Measurements from ENCODE around the gene BRIP1. TPM values are rescaled to one million over a fixed set of nuclear protein-coding genes. Genes with fewer than 3 reads are reported as not detected.

The BRIP1 gene
- total RNA-seq, 1 donor from 2014 or later: 6.4 TPM

- Histone ChIP-seq H3K27ac (ENCODE audit: low read depth, low read length) (no peak overlapping the region), H3K36me3 (ENCODE audit: insufficient read depth, low read length) (no peaks in the 10 kb centered on the region), H3K9ac (ENCODE audit: low read length) (no peak overlapping the region), H3K27me3 (ENCODE audit: insufficient read depth, low read length) (no peaks in the 10 kb centered on the region), H3K4me2 (ENCODE audit: low read length) (no peak overlapping the region), H2AFZ (ENCODE audit: low read depth, low read length) (no peak overlapping the region), H4K20me1 (ENCODE audit: insufficient read depth, low read length) (no peaks in the 10 kb centered on the region), H3K79me2 (ENCODE audit: insufficient read depth, low read length) (no peaks in the 10 kb centered on the region), H3K4me1 (ENCODE audit: insufficient read depth, low read length) (no peaks in the 10 kb centered on the region), H3K9me3 (ENCODE audit: insufficient read depth, low read depth, low read length) (no peaks in the 10 kb centered on the region), H3K4me3 (ENCODE audit: insufficient read depth, low read depth, low read length) (no peak overlapping the region)
- peaks cover 2% of the 10 kb centered on the region for H3K36me3 Mint-ChIP-seq (ENCODE audit: low read depth, unreplicated experiment)
- no peak overlapping the region for H3K4me3 Mint-ChIP-seq (ENCODE audit: unreplicated experiment)
- H3K27me3 Mint-ChIP-seq (ENCODE audit: low read depth, unreplicated experiment): no peaks in the 10 kb centered on the region
- no peak for TF ChIP-seq CTCF (IDR thresholded peaks at IDR 0.05; ENCODE audit: insufficient read depth, low read depth, low read length)
- no peak for TF ChIP-seq EZH2 (IDR thresholded peaks at IDR 0.05; ENCODE audit: insufficient read depth, low read length)
- FAIRE-seq (no peak), DNase-seq (ENCODE audit: low read depth) (no peak)
- H3K9me3 Mint-ChIP-seq (ENCODE audit: unreplicated experiment): no peaks in the 10 kb centered on the region
- H3K4me1 Mint-ChIP-seq (ENCODE audit: low read depth, unreplicated experiment): no peaks in the 10 kb centered on the region
- H3K27ac Mint-ChIP-seq (ENCODE audit: unreplicated experiment): no peak overlapping the region
Observed at GRCh38 chr17:61710546-61710945, 152.8 kb downstream of the BRIP1 start.

GRCh38 chr17:61709567-61709966, 153.8 kb downstream of the BRIP1 start:
- H3K4me3 Mint-ChIP-seq (ENCODE audit: unreplicated experiment): no peak overlapping the region

More at GRCh38 chr17:61709567-61709966, 153.8 kb downstream of the BRIP1 start:
- Mint-ChIP-seq H3K4me1 (ENCODE audit: low read depth, unreplicated experiment) (no peaks in the 10 kb centered on the region), H3K9me3 (ENCODE audit: unreplicated experiment) (no peaks in the 10 kb centered on the region), H3K27me3 (ENCODE audit: low read depth, unreplicated experiment) (no peaks in the 10 kb centered on the region), H3K36me3 (ENCODE audit: low read depth, unreplicated experiment) (peaks cover 2% of the 10 kb centered on the region), H3K27ac (ENCODE audit: unreplicated experiment) (no peak overlapping the region)
- Histone ChIP-seq H3K79me2 (ENCODE audit: insufficient read depth, low read length) (no peaks in the 10 kb centered on the region), H3K36me3 (ENCODE audit: insufficient read depth, low read length) (no peaks in the 10 kb centered on the region), H3K4me3 (ENCODE audit: insufficient read depth, low read depth, low read length) (no peak overlapping the region), H3K27ac (ENCODE audit: low read depth, low read length) (no peak overlapping the region), H4K20me1 (ENCODE audit: insufficient read depth, low read length) (no peaks in the 10 kb centered on the region), H3K9ac (ENCODE audit: low read length) (no peak overlapping the region), H3K27me3 (ENCODE audit: insufficient read depth, low read length) (no peaks in the 10 kb centered on the region), H3K4me2 (ENCODE audit: low read length) (no peak overlapping the region), H2AFZ (ENCODE audit: low read depth, low read length) (no peak overlapping the region), H3K4me1 (ENCODE audit: insufficient read depth, low read length) (no peaks in the 10 kb centered on the region), H3K9me3 (ENCODE audit: insufficient read depth, low read depth, low read length) (no peaks in the 10 kb centered on the region)
- no peak for TF ChIP-seq EZH2 (IDR thresholded peaks at IDR 0.05; ENCODE audit: insufficient read depth, low read length)
- no peak for TF ChIP-seq CTCF (IDR thresholded peaks at IDR 0.05; ENCODE audit: insufficient read depth, low read depth, low read length)
- DNase-seq (ENCODE audit: low read depth) (no peak), FAIRE-seq (no peak)
